A549 (cell line): ENCODE results near the gene CAPS2. TPM values are rescaled to one million over a fixed set of nuclear protein-coding genes. Genes with fewer than 3 reads are reported as not detected.

Experiments
- ATAC-seq, 2 experiments: fragments of 200-7000 bp in 1 of 2; fragments of >200 bp in 1 of 2; cut with Nextera tagmentation in 1 of 2; cut with Tn5 transposase in 1 of 2; 3 replicates each; pipeline versions ENCODE4 v1.8.0 to v1.9.1; 2018 to 2020; ENCODE audit warnings: mild to moderate bottlenecking in 1 of 2, moderate library complexity in 1 of 2
- CTCF ChIA-PET: fragments of 300-600 bp; sonication (Branson Sonifier 250); formaldehyde crosslinking; extraction: SDS; loops from one replicate; lab custom pipeline; 2021; ENCODE audit warnings: antibody characterized with exemption, inconsistent platforms; lab: Yijun Ruan, JAX
- POLR2A ChIA-PET: fragments of 350-600 bp; formaldehyde crosslinking; extraction: SDS; loops from one replicate; lab custom pipeline; 2021; ENCODE audit warnings: antibody characterized with exemption, inconsistent platforms; lab: Yijun Ruan, JAX
- DNase-seq, 2 experiments: peaks; one replicate each; pipeline versions ENCODE4 v3.0.0 to v3.0.0-alpha.2; 2011 to 2016; ENCODE audit warnings: low read depth in 1 of 2, low spot score in 1 of 2
- FAIRE-seq: peaks from 2 replicates; lab custom pipeline; 2011; peaks lifted over from hg19 to GRCh38; lab: Jason Lieb, UNC
- H3K27ac ChIP-seq, 2 experiments: fragments of >200 bp; sonication (Bioruptor Twin); formaldehyde crosslinking; 3 replicates each; pipeline ENCODE4 v1.5.1; 2016 to 2017
- H3K4me1 ChIP-seq: fragments of >200 bp; sonication (Bioruptor Twin); formaldehyde crosslinking; 3 replicates; pipeline ENCODE4 v1.6.1; 2016
- H3K4me2 ChIP-seq: fragments of >200 bp; sonication (Bioruptor Twin); formaldehyde crosslinking; 3 replicates; pipeline ENCODE4 v1.6.1; 2016
- H3K4me3 ChIP-seq: fragments of >200 bp; sonication (Bioruptor Twin); formaldehyde crosslinking; 3 replicates; pipeline ENCODE4 v1.5.1; 2016
- H3K9me3 ChIP-seq: fragments of >200 bp; sonication (Bioruptor Twin); formaldehyde crosslinking; 3 replicates; pipeline ENCODE4 v1.6.1; 2016
- ATOH8 ChIP-seq: fragments of 250-450 bp; sonication (Bioruptor Pico); IDR thresholded peaks from 2 replicates; pipeline ENCODE4 v1.5.0; 2020; ENCODE audit warnings: low read depth, mild to moderate bottlenecking, moderate library complexity
- BHLHE40 ChIP-seq: IDR thresholded peaks from 2 replicates; pipeline ENCODE4 v1.6.1; 2012; ENCODE audit warnings: low read depth, low read length, inconsistent platforms
- CEBPB ChIP-seq, 2 experiments: fragments of >200 bp in 1 of 2; sonication (Bioruptor Twin) in 1 of 2; formaldehyde crosslinking in 1 of 2; IDR thresholded peaks; 2 replicates each; pipeline ENCODE4 v1.6.1; 2012 to 2016
- CHD2 ChIP-seq: fragments of 150-350 bp; IDR thresholded peaks from 2 replicates; pipeline ENCODE4 v1.6.1; 2014; ENCODE audit warnings: low read length; ENCODE audit not compliant: partially characterized antibody
- CTCF ChIP-seq: fragments of >200 bp; sonication (Bioruptor Twin); formaldehyde crosslinking; IDR thresholded peaks from 3 replicates; pipeline ENCODE4 v1.5.1; 2016
- EHF ChIP-seq: fragments of 250-450 bp; sonication (Bioruptor Pico); IDR thresholded peaks from 2 replicates; pipeline ENCODE4 v1.5.0; 2020; ENCODE audit warnings: mild to moderate bottlenecking
- HOXA7 ChIP-seq: fragments of 250-450 bp; sonication (Bioruptor Pico); IDR thresholded peaks from 2 replicates; pipeline ENCODE4 v1.5.0; 2020; ENCODE audit warnings: mild to moderate bottlenecking, moderate library complexity
- JUN ChIP-seq, 2 experiments: fragments of >200 bp; sonication (Bioruptor Twin); formaldehyde crosslinking; IDR thresholded peaks; 2 replicates in 1 of 2; 3 replicates in 1 of 2; pipeline ENCODE4 v1.6.1; 2016 to 2017
- MAFK ChIP-seq: fragments of 450-650 bp; IDR thresholded peaks from 2 replicates; pipeline ENCODE4 v1.6.1; 2014; ENCODE audit not compliant: partially characterized antibody
- MAZ ChIP-seq: fragments of 150-350 bp; IDR thresholded peaks from 2 replicates; pipeline ENCODE4 v1.6.1; 2014; ENCODE audit warnings: antibody characterized with exemption, low read depth, low read length, borderline replicate concordance
- MYC ChIP-seq: IDR thresholded peaks from 2 replicates; pipeline ENCODE4 v1.6.1; 2012; ENCODE audit warnings: mild to moderate bottlenecking, inconsistent platforms, low read length, improper control_type of control experiment, borderline replicate concordance
- NPAS2 ChIP-seq: fragments of 250-450 bp; sonication (Bioruptor Pico); IDR thresholded peaks from 2 replicates; pipeline ENCODE4 v1.8.0; 2022; ENCODE audit warnings: mild to moderate bottlenecking, moderate library complexity, borderline replicate concordance
- NR3C1 ChIP-seq: fragments of >200 bp; sonication (Bioruptor Twin); formaldehyde crosslinking; IDR thresholded peaks from 3 replicates; pipeline ENCODE4 v1.6.1; 2017
- RCOR1 ChIP-seq: fragments of 150-350 bp; IDR thresholded peaks from 2 replicates; pipeline ENCODE4 v1.6.1; 2014; ENCODE audit warnings: antibody characterized with exemption, low read length, low read depth
- RFX5 ChIP-seq: fragments of 450-650 bp; IDR thresholded peaks from 2 replicates; pipeline ENCODE4 v1.7.1; 2014; ENCODE audit warnings: antibody characterized with exemption, mild to moderate bottlenecking, moderate library complexity
- SMC3 ChIP-seq: fragments of >200 bp; sonication (Bioruptor Twin); formaldehyde crosslinking; IDR thresholded peaks from 3 replicates; pipeline ENCODE4 v1.6.1; 2018; ENCODE audit warnings: inconsistent platforms
- SREBF2 ChIP-seq: fragments of 450-650 bp; IDR thresholded peaks from 2 replicates; pipeline ENCODE4 v1.6.1; 2014; ENCODE audit warnings: mild to moderate bottlenecking, moderate library complexity
- ZNF302 ChIP-seq: fragments of 250-450 bp; sonication (Bioruptor Pico); IDR thresholded peaks from 2 replicates; pipeline ENCODE4 v1.9.0; 2021; ENCODE audit warnings: inconsistent platforms, mild to moderate bottlenecking, moderate library complexity
- WGBS: methylation state at CpG from one replicate; pipeline ENCODE4 v1.1.6; 2017; ENCODE audit errors: missing lambda C conversion rate; 5-methylcytosine and 5-hydroxymethylcytosine counted together
- polyA plus RNA-seq, 4 experiments: library from polyadenylated mRNA; depleted of rRNA in 3 of 4; stranded (reverse); fragments of >200 nt; fragmentation: RNase III in 1 of 4; extraction: RNeasy Plus Mini Kit Qiagen cat#74134 plus additional on column Dnase treatment in 1 of 4; gene quantifications; 2 replicates in 3 of 4; 3 replicates in 1 of 4; pipeline ENCODE4 v1.2.3, GENCODE V29; 2011 to 2017
- TF ChIP-seq, protein P1 (sequence below): fragments of 450-650 bp; IDR thresholded peaks from 2 replicates; pipeline ENCODE4 v1.6.1; 2014; ENCODE audit warnings: antibody characterized with exemption
- TF ChIP-seq, protein P2 (sequence below): fragments of >200 bp; sonication (Bioruptor Twin); formaldehyde crosslinking; IDR thresholded peaks from 3 replicates; pipeline ENCODE4 v1.6.1; 2016

The CAPS2 gene
- polyA plus RNA-seq, 2 of the 4 experiments (the other 2 are of a cell fraction) = 2.6 to 7.0 TPM

DNA sequence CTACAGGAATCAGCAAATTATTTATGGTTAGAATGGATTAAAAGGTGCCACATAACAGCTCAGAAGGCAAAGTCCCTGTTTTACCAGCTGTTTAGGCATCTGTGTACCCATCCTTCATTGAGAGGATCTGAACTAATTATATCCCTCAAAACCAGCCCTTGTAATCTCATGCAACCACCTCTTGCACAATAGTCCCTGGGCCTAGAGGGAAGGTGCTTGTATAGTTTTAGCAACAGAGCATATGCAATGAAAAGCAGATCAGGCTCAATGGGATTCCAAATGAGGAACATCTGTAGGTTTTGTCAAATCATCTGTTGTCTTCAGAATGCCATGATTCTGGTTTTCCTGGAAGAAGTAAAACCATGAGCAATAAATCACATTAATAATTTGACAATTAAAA, 34.8 kb upstream of the CAPS2 start:
- POLR2A ChIA-PET = no interaction called here
- no peak for TF ChIP-seq MYC
- TF ChIP-seq MAZ = no peak
- no peak for TF ChIP-seq EHF (CRISPR knock-in tag)
- TF ChIP-seq CHD2 = no peak
- 0 out of 4 replicates have a peak, but pooled peaks of 1 of the 2 experiments have one; percentile 9 for TF ChIP-seq CEBPB (IDR thresholded peaks at IDR 0.05)
- Histone ChIP-seq H3K4me1 (no peaks in the 10 kb centered on the region), H3K4me2 (no peak overlapping the region), H3K9me3 (no peaks in the 10 kb centered on the region), H3K27ac (no peak overlapping the region), H3K4me3 (no peak overlapping the region)
- DNase-seq (no peak), FAIRE-seq (no peak), ATAC-seq (no peak)
- CTCF ChIA-PET = no interaction called here

- no peaks in the 10 kb centered on the region for H3K4me1 ChIP-seq
- POLR2A ChIA-PET = no interaction called here
- DNase-seq = no peak
- 24% methylated on average over 1 of the region's 1 CpG for WGBS
- H3K4me2 ChIP-seq = no peak overlapping the region
- H3K4me3 ChIP-seq = no peak overlapping the region
- H3K9me3 ChIP-seq = no peaks in the 10 kb centered on the region
- CTCF ChIA-PET = interaction anchor here (1.1 to 1.3 kb wide), 2 partner anchors 10 to 1225 kb away, joined by 3 to 5 read pairs; no protein-coding TSS in a partner anchor
- TF ChIP-seq BHLHE40 (no peak), NPAS2 (CRISPR knock-in tag) (no peak), JUN (IDR thresholded peaks at IDR 0.05) (no peak), MAZ (no peak), SMC3 (no peak), HOXA7 (CRISPR knock-in tag) (no peak), CTCF (no peak)
- TF ChIP-seq, protein P1, sequence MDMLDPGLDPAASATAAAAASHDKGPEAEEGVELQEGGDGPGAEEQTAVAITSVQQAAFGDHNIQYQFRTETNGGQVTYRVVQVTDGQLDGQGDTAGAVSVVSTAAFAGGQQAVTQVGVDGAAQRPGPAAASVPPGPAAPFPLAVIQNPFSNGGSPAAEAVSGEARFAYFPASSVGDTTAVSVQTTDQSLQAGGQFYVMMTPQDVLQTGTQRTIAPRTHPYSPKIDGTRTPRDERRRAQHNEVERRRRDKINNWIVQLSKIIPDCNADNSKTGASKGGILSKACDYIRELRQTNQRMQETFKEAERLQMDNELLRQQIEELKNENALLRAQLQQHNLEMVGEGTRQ = no peak
- FAIRE-seq = no peak
- ATAC-seq = no peak
- H3K27ac ChIP-seq = no peak overlapping the region
These were observed 31.3 kb upstream of the CAPS2 start for GRCh38 chr12:75361408-75361807.

- FAIRE-seq (no peak), ATAC-seq (no peak), DNase-seq (no peak)
- no peak overlapping the region for H3K27ac ChIP-seq
- H3K4me2 ChIP-seq = no peak overlapping the region
- no peaks in the 10 kb centered on the region for H3K9me3 ChIP-seq
- POLR2A ChIA-PET = no interaction called here
- CTCF ChIA-PET = interaction anchor here (1.1 to 1.3 kb wide), 2 partner anchors 10 to 1226 kb away, joined by 3 to 5 read pairs; no protein-coding TSS in a partner anchor
- no peak overlapping the region for H3K4me3 ChIP-seq
- H3K4me1 ChIP-seq = no peaks in the 10 kb centered on the region
- no peak for TF ChIP-seq NR3C1
- TF ChIP-seq NPAS2 (CRISPR knock-in tag) = no peak
- TF ChIP-seq SMC3 = no peak
- TF ChIP-seq MAZ = no peak
These were observed 30.8 kb upstream of the CAPS2 start for GRCh38 chr12:75360920-75361319.

GRCh38 chr12:75354011-75354410, 23.9 kb upstream of the CAPS2 start:
- no peak for ATAC-seq
- no peaks in the 10 kb centered on the region for H3K4me1 ChIP-seq
- H3K27ac ChIP-seq = no peak overlapping the region
- CTCF ChIA-PET = interaction anchor here (0.7 to 2.9 kb wide), 2 partner anchors 13 to 19 kb away, joined by 3 to 9 read pairs; partner anchors contain the start of gene GLIPR1L1
- H3K4me2 ChIP-seq = no peak overlapping the region
- H3K4me3 ChIP-seq = no peak overlapping the region
- H3K9me3 ChIP-seq = peaks cover 8% of the 10 kb centered on the region; the same call in 1 of the 3 replicates
- POLR2A ChIA-PET = no interaction called here
- DNase-seq = no peak
- FAIRE-seq = no peak
- TF ChIP-seq RCOR1 (no peak), MAFK (no peak), NR3C1 (no peak), ATOH8 (CRISPR knock-in tag) (no peak), ZNF302 (CRISPR knock-in tag) (no peak), RFX5 (no peak), SREBF2 (no peak)
- TF ChIP-seq, protein P2, sequence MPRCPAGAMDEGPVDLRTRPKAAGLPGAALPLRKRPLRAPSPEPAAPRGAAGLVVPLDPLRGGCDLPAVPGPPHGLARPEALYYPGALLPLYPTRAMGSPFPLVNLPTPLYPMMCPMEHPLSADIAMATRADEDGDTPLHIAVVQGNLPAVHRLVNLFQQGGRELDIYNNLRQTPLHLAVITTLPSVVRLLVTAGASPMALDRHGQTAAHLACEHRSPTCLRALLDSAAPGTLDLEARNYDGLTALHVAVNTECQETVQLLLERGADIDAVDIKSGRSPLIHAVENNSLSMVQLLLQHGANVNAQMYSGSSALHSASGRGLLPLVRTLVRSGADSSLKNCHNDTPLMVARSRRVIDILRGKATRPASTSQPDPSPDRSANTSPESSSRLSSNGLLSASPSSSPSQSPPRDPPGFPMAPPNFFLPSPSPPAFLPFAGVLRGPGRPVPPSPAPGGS = no peak
